Mesothelial cell of epicardium (in vitro differentiated cells): ENCODE data around the gene FMN2. TPM values are rescaled to one million over a fixed set of nuclear protein-coding genes. Genes with fewer than 3 reads are reported as not detected.

Experiments used
- DNase-seq, 2 experiments: peaks; one replicate each; pipeline ENCODE4 v3.0.0; 2021; ENCODE audit warnings: low spot score in 2 of 2; ENCODE audit not compliant: unreplicated experiment in 2 of 2
- H3K27ac Mint-ChIP-seq: 2 replicates; pipeline ENCODE4 v1.8.0; 2021; ENCODE audit warnings: mixed read lengths
- H3K27me3 Mint-ChIP-seq: 2 replicates; pipeline ENCODE4 v1.8.0; 2021; ENCODE audit warnings: low read depth, mixed read lengths
- H3K36me3 Mint-ChIP-seq: 2 replicates; pipeline ENCODE4 v1.8.0; 2021; ENCODE audit warnings: mixed read lengths
- H3K4me1 Mint-ChIP-seq: 2 replicates; pipeline ENCODE4 v1.8.0; 2021; ENCODE audit warnings: mixed read lengths
- H3K4me3 Mint-ChIP-seq: 2 replicates; pipeline ENCODE4 v1.8.0; 2021; ENCODE audit warnings: mild to moderate bottlenecking, moderate library complexity, mixed read lengths
- H3K9me3 Mint-ChIP-seq: 2 replicates; pipeline ENCODE4 v1.8.0; 2021; ENCODE audit warnings: mixed read lengths
- total RNA-seq: library from RNA; stranded (reverse); gene quantifications from 3 replicates; pipeline ENCODE4 v1.2.1, GENCODE V29; 2021
- TF ChIP-seq, protein P1 (sequence below): fragments of 200-600 bp; sonication (generic); IDR thresholded peaks from one replicate; pipeline ENCODE4 v1.5.0; 2021; ENCODE audit warnings: antibody characterized with exemption; ENCODE audit not compliant: unreplicated experiment

Gene FMN2
- total RNA-seq, 1 donor from 2014 or later: 0.54 TPM

DNA sequence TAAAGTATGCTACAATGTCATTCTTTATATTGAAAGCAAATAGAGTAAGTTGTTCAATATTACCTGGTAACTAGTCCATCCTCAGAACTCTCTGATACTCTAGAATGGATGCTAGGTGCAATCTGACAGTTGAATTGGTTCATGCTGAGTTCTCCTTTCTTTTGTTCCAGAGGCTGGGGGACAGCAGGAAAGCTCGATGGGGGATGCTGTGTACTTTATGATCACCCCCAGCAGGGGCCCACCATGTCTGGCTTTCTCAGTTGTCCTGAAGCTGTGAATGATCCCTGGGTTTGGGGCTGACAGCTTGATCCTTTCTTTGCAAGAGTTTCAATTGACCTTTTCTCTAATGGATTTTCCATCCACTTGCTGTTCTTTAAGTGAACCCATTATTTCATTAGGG is 22.5 kb downstream of the FMN2 start:
- peaks cover 4% of the 10 kb centered on the region for H3K27me3 Mint-ChIP-seq
- TF ChIP-seq, protein P1, sequence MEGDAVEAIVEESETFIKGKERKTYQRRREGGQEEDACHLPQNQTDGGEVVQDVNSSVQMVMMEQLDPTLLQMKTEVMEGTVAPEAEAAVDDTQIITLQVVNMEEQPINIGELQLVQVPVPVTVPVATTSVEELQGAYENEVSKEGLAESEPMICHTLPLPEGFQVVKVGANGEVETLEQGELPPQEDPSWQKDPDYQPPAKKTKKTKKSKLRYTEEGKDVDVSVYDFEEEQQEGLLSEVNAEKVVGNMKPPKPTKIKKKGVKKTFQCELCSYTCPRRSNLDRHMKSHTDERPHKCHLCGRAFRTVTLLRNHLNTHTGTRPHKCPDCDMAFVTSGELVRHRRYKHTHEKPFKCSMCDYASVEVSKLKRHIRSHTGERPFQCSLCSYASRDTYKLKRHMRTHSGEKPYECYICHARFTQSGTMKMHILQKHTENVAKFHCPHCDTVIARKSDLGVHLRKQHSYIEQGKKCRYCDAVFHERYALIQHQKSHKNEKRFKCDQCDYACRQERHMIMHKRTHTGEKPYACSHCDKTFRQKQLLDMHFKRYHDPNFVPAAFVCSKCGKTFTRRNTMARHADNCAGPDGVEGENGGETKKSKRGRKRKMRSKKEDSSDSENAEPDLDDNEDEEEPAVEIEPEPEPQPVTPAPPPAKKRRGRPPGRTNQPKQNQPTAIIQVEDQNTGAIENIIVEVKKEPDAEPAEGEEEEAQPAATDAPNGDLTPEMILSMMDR: no peak
- no peaks in the 10 kb centered on the region for H3K9me3 Mint-ChIP-seq
- H3K4me1 Mint-ChIP-seq: no peaks in the 10 kb centered on the region
- no peak for DNase-seq
- H3K36me3 Mint-ChIP-seq: no peaks in the 10 kb centered on the region
- no peak overlapping the region for H3K27ac Mint-ChIP-seq
- no peak overlapping the region for H3K4me3 Mint-ChIP-seq

DNA sequence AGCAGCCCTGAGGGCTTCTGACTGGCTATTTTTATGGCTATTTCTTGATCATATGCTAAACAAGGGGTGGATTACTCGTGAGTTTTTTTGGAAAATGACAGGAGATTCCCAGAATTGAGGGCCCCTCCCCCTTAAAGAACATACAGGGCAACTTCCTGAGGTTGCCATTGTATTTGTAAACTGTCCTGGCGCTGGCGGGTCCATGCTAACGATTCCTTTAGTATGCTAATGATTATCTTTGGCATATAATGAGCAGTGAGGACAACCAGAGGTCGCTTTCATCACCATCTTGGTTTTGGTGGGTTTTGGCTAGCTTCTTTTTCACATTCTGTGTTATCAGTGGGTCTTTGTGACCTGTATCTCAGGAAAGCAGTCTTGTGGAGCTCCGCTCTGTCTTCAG is 24.1 kb downstream of the FMN2 start:
- TF ChIP-seq, protein P1: no peak
- Mint-ChIP-seq H3K9me3 (no peaks in the 10 kb centered on the region), H3K4me1 (no peaks in the 10 kb centered on the region), H3K27ac (no peak overlapping the region), H3K36me3 (no peaks in the 10 kb centered on the region), H3K4me3 (no peak overlapping the region), H3K27me3 (no peaks in the 10 kb centered on the region)
- DNase-seq: no peak

DNA sequence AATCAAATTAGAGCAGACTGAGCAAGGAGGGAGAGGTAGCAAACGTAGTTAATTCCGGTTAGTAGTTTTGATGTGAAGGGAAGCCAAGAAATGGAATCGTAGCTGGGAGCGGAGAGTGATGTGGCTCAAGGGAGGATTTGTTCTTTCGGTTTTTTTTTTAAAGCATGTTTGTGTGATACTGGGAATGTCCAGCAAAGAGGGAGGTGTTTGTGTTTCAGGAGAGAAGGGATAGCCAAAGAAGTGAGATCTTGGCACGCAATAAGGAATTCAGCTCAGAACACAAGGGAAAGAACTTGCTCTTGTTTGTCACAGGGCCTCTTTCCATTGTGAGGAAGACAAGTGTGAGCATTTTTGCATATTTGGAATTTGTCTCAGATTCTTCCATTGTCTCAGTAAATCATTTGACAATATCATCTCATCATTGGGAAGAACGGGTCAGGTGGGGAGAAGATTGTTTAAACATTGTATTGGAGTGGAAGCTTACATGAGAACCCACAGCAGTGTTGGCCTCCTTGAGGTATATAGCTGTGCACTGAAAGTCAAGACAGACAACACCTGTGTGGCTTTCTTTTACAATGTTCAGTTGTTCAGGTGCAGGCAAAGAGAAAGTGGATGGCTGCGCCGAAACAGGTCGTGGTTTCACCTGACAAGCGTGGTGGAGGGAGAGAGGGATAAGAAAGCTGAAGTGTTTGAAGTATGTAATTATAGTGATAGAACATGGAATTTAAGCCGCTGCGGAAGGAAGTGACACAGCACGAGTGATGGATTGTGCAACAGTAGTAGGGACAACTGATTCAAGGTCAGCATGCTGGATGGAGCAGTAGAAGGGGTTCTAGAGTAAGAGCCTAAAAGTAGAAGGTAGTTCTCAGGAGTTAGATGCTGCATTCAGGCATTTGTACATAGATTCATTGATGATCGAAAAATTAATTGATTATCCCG is 25.4 kb downstream of the FMN2 start:
- Mint-ChIP-seq H3K4me1 (no peaks in the 10 kb centered on the region), H3K36me3 (no peaks in the 10 kb centered on the region), H3K4me3 (no peak overlapping the region), H3K27me3 (no peaks in the 10 kb centered on the region), H3K9me3 (no peaks in the 10 kb centered on the region), H3K27ac (no peak overlapping the region)
- no peak for DNase-seq
- TF ChIP-seq, protein P1: no peak

DNA sequence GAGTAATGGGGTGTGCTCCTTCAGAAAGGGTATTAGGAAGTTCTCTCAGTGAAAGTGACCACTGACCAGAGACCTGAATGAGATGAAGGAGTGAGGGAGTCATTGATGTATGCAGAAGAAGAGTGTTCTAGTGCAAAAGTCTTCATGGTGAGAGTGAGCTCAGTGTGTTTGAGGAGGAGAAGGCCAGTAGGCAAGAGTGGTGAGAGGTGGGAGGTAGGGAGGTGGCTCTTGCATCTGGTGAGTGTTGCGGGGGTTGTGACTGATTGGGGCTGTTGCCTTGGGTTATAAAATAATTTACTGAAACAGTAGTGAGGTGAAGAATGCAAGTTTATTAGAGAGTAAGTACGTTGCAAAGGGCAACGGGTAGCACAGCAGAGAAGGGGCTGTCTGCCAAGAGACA is 26.2 kb downstream of the FMN2 start:
- no peak overlapping the region for H3K4me3 Mint-ChIP-seq
- no peaks in the 10 kb centered on the region for H3K27me3 Mint-ChIP-seq
- no peak for DNase-seq
- H3K27ac Mint-ChIP-seq: no peak overlapping the region
- no peaks in the 10 kb centered on the region for H3K9me3 Mint-ChIP-seq
- TF ChIP-seq, protein P1: no peak
- no peaks in the 10 kb centered on the region for H3K4me1 Mint-ChIP-seq
- H3K36me3 Mint-ChIP-seq: no peaks in the 10 kb centered on the region

DNA sequence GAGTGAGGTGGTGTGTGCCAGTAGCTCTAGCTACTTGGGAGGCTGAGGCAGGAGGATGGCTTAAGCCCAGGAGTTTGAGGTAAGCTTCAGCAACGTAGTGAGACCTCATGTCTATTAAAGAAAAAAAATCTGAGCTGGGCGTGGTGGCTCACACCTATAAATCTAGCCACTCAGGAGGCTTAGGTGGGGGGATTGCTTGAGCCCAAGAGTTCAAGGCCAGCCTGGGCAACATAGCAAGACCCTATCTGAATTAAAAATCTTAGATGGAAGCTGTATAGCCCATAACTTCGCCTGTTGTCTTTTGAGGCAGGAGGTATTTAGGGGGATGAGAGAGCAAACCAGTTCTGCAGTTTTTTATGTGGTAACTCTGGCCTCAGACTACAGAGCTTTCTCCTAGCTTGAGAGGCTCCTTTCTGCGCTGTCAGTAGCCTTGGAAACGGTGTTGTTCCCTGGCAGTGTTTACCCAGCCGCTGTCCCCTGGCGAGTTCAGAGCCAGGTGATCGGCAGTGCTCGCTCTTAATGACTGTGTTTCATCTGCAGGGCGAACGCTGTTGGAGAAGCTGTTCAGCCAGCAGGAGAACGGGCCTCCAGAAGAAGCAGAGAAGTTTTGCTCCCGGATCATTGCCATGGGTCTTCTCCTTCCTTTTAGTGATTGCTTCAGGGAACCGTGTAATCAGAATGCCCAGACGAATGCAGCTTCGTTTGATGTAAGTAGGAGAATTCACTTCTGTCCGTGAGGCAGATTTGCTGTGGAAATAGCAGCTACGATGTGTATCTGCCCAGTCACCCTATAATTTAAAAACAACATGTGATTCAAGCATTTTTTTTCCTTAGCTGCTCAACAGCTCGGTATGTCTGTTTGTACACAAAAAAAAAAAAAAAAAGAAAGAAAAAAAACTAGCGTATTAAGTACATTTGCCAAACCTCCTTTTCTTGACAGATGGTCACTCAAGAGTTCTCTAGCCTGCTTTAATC is 31.2 kb downstream of the FMN2 start:
- Mint-ChIP-seq H3K9me3 (no peaks in the 10 kb centered on the region), H3K36me3 (no peaks in the 10 kb centered on the region), H3K27ac (no peak overlapping the region), H3K4me1 (no peaks in the 10 kb centered on the region), H3K27me3 (peaks cover 10% of the 10 kb centered on the region), H3K4me3 (no peak overlapping the region)
- TF ChIP-seq, protein P1: no peak
- no peak for DNase-seq
